Mammary epithelial cell (primary cell): ENCODE data around the gene TEX13B.

Source experiments
- EZH2 ChIP-seq: IDR thresholded peaks from 2 replicates; pipeline ENCODE4 v1.6.1; 2012; ENCODE audit warnings: low read length, inconsistent platforms, borderline replicate concordance
- TF ChIP-seq, protein P1 (sequence below), 2 donors: IDR thresholded peaks in 1 of 2; conservative IDR thresholded peaks in 1 of 2; 2 replicates each; pipeline ENCODE4 v1.5.1; 2011 to 2012; ENCODE audit warnings: inconsistent platforms in 2 of 2, low read length in 2 of 2, mild to moderate bottlenecking in 2 of 2, control low read depth in 1 of 2, low read depth in 1 of 2; ENCODE audit not compliant: insufficient read depth in 1 of 2; ENCODE audit errors: extremely low read depth in 1 of 2

DNA sequence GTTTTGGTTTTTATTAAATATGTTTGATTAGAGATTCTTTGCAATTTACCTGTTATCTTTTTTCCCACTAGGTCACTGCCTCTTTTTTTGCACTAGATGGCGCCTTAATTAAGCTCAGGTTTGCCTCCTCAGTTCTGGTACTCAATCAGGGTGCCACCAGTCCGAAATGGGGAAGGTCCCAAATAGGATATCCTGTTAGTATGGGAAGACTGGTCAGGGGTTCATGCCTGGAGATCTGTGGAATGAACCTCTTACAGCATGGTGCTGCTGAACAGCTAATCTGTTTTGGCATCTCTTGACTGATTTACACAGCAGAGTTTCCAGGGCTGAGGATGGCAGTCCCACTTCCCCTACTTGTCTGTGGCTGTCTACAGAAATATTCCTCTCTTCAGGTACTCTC is 38.5 kb upstream of the TEX13B start:
- TF ChIP-seq, protein P1, sequence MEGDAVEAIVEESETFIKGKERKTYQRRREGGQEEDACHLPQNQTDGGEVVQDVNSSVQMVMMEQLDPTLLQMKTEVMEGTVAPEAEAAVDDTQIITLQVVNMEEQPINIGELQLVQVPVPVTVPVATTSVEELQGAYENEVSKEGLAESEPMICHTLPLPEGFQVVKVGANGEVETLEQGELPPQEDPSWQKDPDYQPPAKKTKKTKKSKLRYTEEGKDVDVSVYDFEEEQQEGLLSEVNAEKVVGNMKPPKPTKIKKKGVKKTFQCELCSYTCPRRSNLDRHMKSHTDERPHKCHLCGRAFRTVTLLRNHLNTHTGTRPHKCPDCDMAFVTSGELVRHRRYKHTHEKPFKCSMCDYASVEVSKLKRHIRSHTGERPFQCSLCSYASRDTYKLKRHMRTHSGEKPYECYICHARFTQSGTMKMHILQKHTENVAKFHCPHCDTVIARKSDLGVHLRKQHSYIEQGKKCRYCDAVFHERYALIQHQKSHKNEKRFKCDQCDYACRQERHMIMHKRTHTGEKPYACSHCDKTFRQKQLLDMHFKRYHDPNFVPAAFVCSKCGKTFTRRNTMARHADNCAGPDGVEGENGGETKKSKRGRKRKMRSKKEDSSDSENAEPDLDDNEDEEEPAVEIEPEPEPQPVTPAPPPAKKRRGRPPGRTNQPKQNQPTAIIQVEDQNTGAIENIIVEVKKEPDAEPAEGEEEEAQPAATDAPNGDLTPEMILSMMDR (conservative IDR thresholded peaks at IDR 0.05 in 1 of 2, IDR thresholded peaks at IDR 0.05 in 1 of 2; ENCODE audit: extremely low read depth in 1 of 2, insufficient read depth in 1 of 2, low read depth in 1 of 2, low read length in 2 of 2) = peak; percentile 54 to 81
- TF ChIP-seq EZH2 = no peak
